ENCODE results near the gene SMARCA4.

SMARCA4 gene

GRCh38 chr19:10960314-10961072 is at the start of gene SMARCA4 (continued):
- TF ChIP-seq, protein P1, sequence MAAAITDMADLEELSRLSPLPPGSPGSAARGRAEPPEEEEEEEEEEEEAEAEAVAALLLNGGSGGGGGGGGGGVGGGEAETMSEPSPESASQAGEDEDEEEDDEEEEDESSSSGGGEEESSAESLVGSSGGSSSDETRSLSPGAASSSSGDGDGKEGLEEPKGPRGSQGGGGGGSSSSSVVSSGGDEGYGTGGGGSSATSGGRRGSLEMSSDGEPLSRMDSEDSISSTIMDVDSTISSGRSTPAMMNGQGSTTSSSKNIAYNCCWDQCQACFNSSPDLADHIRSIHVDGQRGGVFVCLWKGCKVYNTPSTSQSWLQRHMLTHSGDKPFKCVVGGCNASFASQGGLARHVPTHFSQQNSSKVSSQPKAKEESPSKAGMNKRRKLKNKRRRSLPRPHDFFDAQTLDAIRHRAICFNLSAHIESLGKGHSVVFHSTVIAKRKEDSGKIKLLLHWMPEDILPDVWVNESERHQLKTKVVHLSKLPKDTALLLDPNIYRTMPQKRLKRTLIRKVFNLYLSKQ (tag by site-specific recombination; IDR thresholded peaks at IDR 0.05; ENCODE audit: borderline replicate concordance) = no peak
- no peak for TF ChIP-seq ZNF311 (tag by site-specific recombination; IDR thresholded peaks at IDR 0.05; ENCODE audit: borderline replicate concordance)
- TF ChIP-seq SP3 (tag by site-specific recombination; IDR thresholded peaks at IDR 0.05) = peak; percentile 49; the same call in 1 of the 2 replicates
- no peak for TF ChIP-seq ZNF792 (tag by site-specific recombination; IDR thresholded peaks at IDR 0.05)
- TF ChIP-seq ZNF2 (tag by site-specific recombination; IDR thresholded peaks at IDR 0.05) = peak; percentile 77
- no peak for TF ChIP-seq ZNF248 (tag by site-specific recombination; IDR thresholded peaks at IDR 0.05)
- TF ChIP-seq KLF7 (tag by site-specific recombination; IDR thresholded peaks at IDR 0.05; ENCODE audit: borderline replicate concordance) = peak; percentile 46; the same call in 1 of the 2 replicates
- no peak for TF ChIP-seq ZNF202 (tag by site-specific recombination; IDR thresholded peaks at IDR 0.05; ENCODE audit: borderline replicate concordance)

DNA sequence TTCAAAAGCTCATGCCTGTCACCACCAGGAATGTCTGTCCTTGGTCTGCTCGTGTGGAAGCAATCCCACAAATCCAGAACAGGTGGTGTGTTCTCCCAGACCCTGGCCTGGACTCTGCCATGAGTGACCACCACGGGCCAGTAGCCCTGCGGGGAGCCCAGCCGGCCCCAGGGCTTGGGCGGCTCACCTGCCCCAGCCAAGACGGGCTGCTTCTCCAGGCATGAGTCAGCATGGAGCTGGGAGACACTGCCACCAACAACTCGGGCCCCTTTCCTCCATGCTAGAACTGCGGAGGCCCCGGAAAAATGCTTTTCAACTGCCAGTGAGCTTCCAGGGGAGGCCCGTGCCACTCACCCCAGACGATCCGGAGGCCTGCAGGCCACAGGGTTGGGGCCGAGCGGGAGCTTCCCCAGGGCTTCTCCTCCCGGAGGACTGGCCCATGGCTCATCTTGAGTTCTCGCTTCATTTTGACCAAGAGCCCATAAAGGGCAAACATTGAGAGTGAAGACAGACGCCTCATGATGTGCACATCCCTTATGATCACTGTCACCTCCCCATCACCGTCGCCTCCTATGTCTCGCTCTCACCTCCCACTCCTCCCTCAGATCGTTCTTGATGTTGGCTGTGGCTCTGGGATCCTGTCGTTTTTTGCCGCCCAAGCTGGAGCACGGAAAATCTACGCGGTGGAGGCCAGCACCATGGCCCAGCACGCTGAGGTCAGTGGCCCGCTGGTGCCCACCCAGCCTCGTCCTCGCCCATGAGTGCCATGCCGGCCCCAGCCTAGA is 49.1 kb upstream of the SMARCA4 start:
- Histone ChIP-seq H3K4me1 (ENCODE audit: control insufficient read depth, insufficient read depth, low read length) (no peaks in the 10 kb centered on the region), H3K27ac (ENCODE audit: extremely low read depth, low read depth, low read length) (no peak overlapping the region), H3K9me3 (ENCODE audit: control insufficient read depth, insufficient read depth, low read depth, low read length) (no peaks in the 10 kb centered on the region), H3K36me3 (ENCODE audit: control insufficient read depth in 2 of 2, insufficient read depth in 1 of 2, low read length in 2 of 2) (peaks cover 7 to 80% of the 10 kb centered on the region in 2 experiments; a peak in 2 of 3 replicates), H3K4me3 (ENCODE audit: low read depth, low read length) (no peak overlapping the region)
- ChIA-PET CTCF (interaction anchor here (0.9 kb wide), 1 partner anchor 24 kb away, joined by 6 read pairs; no protein-coding TSS in a partner anchor), POLR2A (no interaction called here)
- TF ChIP-seq ZNF10 (tag by site-specific recombination; IDR thresholded peaks at IDR 0.05) (no peak), ZSCAN30 (tag by site-specific recombination; IDR thresholded peaks at IDR 0.05) (no peak), ZNF133 (tag by site-specific recombination; IDR thresholded peaks at IDR 0.05) (no peak), ZNF211 (tag by site-specific recombination; IDR thresholded peaks at IDR 0.05; ENCODE audit: low read depth) (no peak), GLI2 (tag by site-specific recombination; IDR thresholded peaks at IDR 0.05; ENCODE audit: borderline replicate concordance, low read depth) (no peak)
- TF ChIP-seq, protein P2, sequence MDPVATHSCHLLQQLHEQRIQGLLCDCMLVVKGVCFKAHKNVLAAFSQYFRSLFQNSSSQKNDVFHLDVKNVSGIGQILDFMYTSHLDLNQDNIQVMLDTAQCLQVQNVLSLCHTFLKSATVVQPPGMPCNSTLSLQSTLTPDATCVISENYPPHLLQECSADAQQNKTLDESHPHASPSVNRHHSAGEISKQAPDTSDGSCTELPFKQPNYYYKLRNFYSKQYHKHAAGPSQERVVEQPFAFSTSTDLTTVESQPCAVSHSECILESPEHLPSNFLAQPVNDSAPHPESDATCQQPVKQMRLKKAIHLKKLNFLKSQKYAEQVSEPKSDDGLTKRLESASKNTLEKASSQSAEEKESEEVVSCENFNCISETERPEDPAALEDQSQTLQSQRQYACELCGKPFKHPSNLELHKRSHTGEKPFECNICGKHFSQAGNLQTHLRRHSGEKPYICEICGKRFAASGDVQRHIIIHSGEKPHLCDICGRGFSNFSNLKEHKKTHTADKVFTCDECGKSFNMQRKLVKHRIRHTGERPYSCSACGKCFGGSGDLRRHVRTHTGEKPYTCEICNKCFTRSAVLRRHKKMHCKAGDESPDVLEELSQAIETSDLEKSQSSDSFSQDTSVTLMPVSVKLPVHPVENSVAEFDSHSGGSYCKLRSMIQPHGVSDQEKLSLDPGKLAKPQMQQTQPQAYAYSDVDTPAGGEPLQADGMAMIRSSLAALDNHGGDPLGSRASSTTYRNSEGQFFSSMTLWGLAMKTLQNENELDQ (tag by site-specific recombination; IDR thresholded peaks at IDR 0.05; ENCODE audit: low read depth) = no peak

DNA sequence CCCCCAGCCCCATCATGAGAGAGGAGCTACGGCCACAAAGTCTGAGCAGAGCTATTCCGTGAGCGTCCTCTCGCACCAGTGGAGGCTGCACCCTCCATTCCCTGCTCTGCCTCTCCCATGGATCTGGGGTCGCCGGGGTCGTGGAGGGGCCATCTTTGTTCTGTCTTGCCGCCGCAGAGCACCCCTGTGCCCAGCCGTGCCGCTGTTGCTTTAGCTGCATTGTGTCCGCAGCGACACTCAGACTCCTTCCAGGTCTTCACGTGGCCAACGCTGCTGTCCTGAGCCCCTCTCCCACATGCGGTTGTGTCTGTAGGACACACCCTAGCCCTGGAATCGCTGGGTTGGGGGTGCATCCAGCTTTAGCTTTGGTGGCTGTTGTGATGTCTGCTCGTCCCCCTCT is 48.2 kb upstream of the SMARCA4 start:
- H3K9me3 ChIP-seq (ENCODE audit: control insufficient read depth, insufficient read depth, low read depth, low read length) = no peaks in the 10 kb centered on the region
- H3K4me3 ChIP-seq (ENCODE audit: low read depth, low read length) = no peak overlapping the region
- TF ChIP-seq TCF7L2 (IDR thresholded peaks at IDR 0.05; ENCODE audit: borderline replicate concordance, low read depth, low read length) (no peak), MEIS1 (CRISPR knock-in tag; IDR thresholded peaks at IDR 0.05; ENCODE audit: borderline replicate concordance) (no peak)
- POLR2A ChIA-PET = no interaction called here
- H3K4me1 ChIP-seq (ENCODE audit: control insufficient read depth, insufficient read depth, low read length) = no peaks in the 10 kb centered on the region
- no peak overlapping the region for H3K27ac ChIP-seq (ENCODE audit: extremely low read depth, low read depth, low read length)
- CTCF ChIA-PET = interaction anchor here (0.7 to 0.9 kb wide), 2 partner anchors 25 to 30 kb away, joined by 3 read pairs; no protein-coding TSS in a partner anchor
- H3K36me3 ChIP-seq (ENCODE audit: control insufficient read depth in 2 of 2, insufficient read depth in 1 of 2, low read length in 2 of 2) = peaks cover 7 to 77% of the 10 kb centered on the region in 2 experiments; a peak in 2 of 3 replicates

Measured in HEK293 (cell line).